Measurements from ENCODE around the gene WWC1. TPM values are rescaled to one million over a fixed set of nuclear protein-coding genes. Genes with fewer than 3 reads are reported as not detected.

WWC1 gene
- total RNA-seq, 2 donors from 2014 or later, result 40.0 to 49.4 TPM

DNA sequence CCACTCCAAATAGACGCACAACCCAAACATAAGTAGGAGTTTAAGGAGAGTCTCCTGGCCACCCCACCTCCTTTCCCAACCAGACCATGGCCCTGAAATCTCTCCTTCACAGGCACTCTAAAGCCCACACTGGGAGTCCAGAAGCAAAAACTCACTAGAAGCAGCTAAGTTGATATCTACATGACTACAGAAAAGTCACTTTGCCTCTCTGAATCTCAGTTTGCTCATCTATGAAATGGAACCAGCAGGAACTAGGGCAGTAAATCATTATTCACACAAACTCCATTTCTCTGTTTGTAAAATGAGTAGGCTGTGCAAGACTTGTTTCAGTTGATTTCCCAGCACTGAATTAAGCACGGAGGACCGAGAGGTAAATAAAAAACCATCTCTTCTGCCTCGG, 4.1 kb upstream of the WWC1 start:
- no peaks in the 10 kb centered on the region for H3K9me3 ChIP-seq
- H3K27me3 ChIP-seq, result no peaks in the 10 kb centered on the region
- H3K4me1 ChIP-seq, result peaks cover 36% of the 10 kb centered on the region
- TF ChIP-seq CTCF (IDR thresholded peaks at IDR 0.05) (no peak), POLR2A (IDR thresholded peaks at IDR 0.05) (no peak)
- ATAC-seq (no peak), DNase-seq (no peak)
- intact Hi-C loops (cut with DNase I), result no loop called here
- WGBS, 2 donors, result 89 to 94% methylated on average over 4 of the region's 4 CpGs
- no peak overlapping the region for H3K4me3 ChIP-seq
- H3K36me3 ChIP-seq (replicated peaks in 1 of 2; ENCODE audit: insufficient read depth in 1 of 2, low read depth in 2 of 2), result no peaks in the 10 kb centered on the region
- H3K27ac ChIP-seq, result peak overlapping the region in 3 of 4 donors; percentile 81 to 87 (median 87)

GRCh38 chr5:168288349-168289245, 2.8 kb upstream of the WWC1 start:
- H3K4me3 ChIP-seq, result no peak overlapping the region

DNA sequence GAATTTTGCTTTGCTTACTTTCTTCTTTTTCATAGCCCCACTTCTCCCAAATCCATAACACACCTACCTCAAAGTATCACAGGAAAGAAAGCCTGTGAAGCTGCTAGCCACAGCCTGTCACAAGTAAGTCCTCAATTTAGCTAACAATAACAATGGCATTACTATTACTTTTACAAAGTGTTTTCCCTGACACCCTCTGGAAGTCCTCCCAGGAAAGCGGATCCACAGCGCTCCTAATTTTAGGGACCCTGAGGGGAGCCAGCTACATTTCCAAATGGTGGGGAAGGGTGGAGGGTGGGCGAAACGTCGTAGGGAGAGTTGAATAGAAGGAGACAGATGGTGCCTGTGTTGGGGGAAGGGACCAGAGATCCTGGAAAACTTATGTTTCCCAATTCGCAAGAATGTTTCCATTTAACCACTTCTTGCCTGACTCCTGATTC, 523 bp upstream of the WWC1 start:
- DNase-seq (no peak), ATAC-seq (no peak)
- intact Hi-C loops (cut with DNase I), result no loop called here
- peaks cover 70% of the 10 kb centered on the region for H3K4me1 ChIP-seq
- no peaks in the 10 kb centered on the region for H3K36me3 ChIP-seq (replicated peaks in 1 of 2; ENCODE audit: insufficient read depth in 1 of 2, low read depth in 2 of 2)
- no peaks in the 10 kb centered on the region for H3K9me3 ChIP-seq
- WGBS, 2 donors, result 7% methylated on average over 6 of the region's 6 CpGs
- no peak overlapping the region for H3K4me3 ChIP-seq
- H3K27me3 ChIP-seq, result no peaks in the 10 kb centered on the region
- peak overlapping the region; percentile 73 to 87 (median 80) for H3K27ac ChIP-seq
- TF ChIP-seq POLR2A (IDR thresholded peaks at IDR 0.05), result no peak
- no peak for TF ChIP-seq CTCF (IDR thresholded peaks at IDR 0.05)

More at GRCh38 chr5:168288349-168289245, 2.8 kb upstream of the WWC1 start:
- Histone ChIP-seq H3K4me1 (peaks cover 48% of the 10 kb centered on the region), H3K36me3 (replicated peaks in 1 of 2; ENCODE audit: insufficient read depth in 1 of 2, low read depth in 2 of 2) (no peaks in the 10 kb centered on the region), H3K27me3 (no peaks in the 10 kb centered on the region), H3K9me3 (no peaks in the 10 kb centered on the region), H3K27ac (peak overlapping the region; percentile 81 to 87 (median 84))
- peak in 3 of 7 experiments; percentile 12 to 30 (median 13) for TF ChIP-seq CTCF (IDR thresholded peaks at IDR 0.05)
- peak in 2 of 3 donors; percentile 46 to 49 for TF ChIP-seq POLR2A (IDR thresholded peaks at IDR 0.05)
- intact Hi-C loops (cut with DNase I), result no loop called here
- peak; percentile 52 for ATAC-seq
- WGBS, 2 donors, result 29 to 41% methylated on average over 22 of the region's 22 CpGs
- peak; percentile 64 to 80 (median 78) for DNase-seq

- ATAC-seq, result peak; percentile 4
- H3K4me3 ChIP-seq, result peak overlapping the region; percentile 64 to 67
- peaks cover 82% of the 10 kb centered on the region for H3K4me1 ChIP-seq
- H3K36me3 ChIP-seq (replicated peaks in 1 of 2; ENCODE audit: insufficient read depth in 1 of 2, low read depth in 2 of 2), result no peaks in the 10 kb centered on the region
- peak; percentile 35 to 53 (median 46) for DNase-seq
- intact Hi-C loops (cut with DNase I), result no loop called here
- no peaks in the 10 kb centered on the region for H3K9me3 ChIP-seq
- 1 to 2% methylated on average over 22 to 64 of the region's 64 CpGs for WGBS, 2 donors
- H3K27ac ChIP-seq, result peak overlapping the region; percentile 73 to 87 (median 80)
- peak in 1 of 7 experiments; percentile 15 for TF ChIP-seq CTCF (IDR thresholded peaks at IDR 0.05)
- TF ChIP-seq POLR2A (IDR thresholded peaks at IDR 0.05), result peak in 1 of 3 donors; percentile 10
- H3K27me3 ChIP-seq, result no peaks in the 10 kb centered on the region
Observed at GRCh38 chr5:168291964-168292785, 730 bp downstream of the WWC1 start.

Measured in body of pancreas (tissue), 4 donors.